ENCODE results near the gene BEST4. TPM values are rescaled to one million over a fixed set of nuclear protein-coding genes. Genes with fewer than 3 reads are reported as not detected.

BEST4 gene
- total and polyA plus RNA-seq, 2 donors (not counting 1 experiment from before 2014, with no cell fraction given), result 0.30 to 1.3 TPM

- WGBS (ENCODE audit: insufficient coverage), result 88% methylated on average over 5 of the region's 9 CpGs
- Histone ChIP-seq H3K27me3 (replicated peaks in 1 of 4; ENCODE audit: control extremely low read depth in 1 of 4, control insufficient read depth in 3 of 4, insufficient read depth in 4 of 4, low read length in 3 of 4) (no peaks in the 10 kb centered on the region), H2AFZ (ENCODE audit: insufficient read depth, low read depth, low read length, poor library complexity, severe bottlenecking) (no peak overlapping the region), H3K4me1 (ENCODE audit: control insufficient read depth in 2 of 2, insufficient read depth in 2 of 2, low read length in 2 of 2) (no peaks in the 10 kb centered on the region), H3K4me2 (replicated peaks; ENCODE audit: low read depth, low read length, poor library complexity, severe bottlenecking) (no peak overlapping the region), H3K79me2 (ENCODE audit: control insufficient read depth, insufficient read depth, low read length) (no peaks in the 10 kb centered on the region), H4K20me1 (ENCODE audit: control insufficient read depth, insufficient read depth, low read length, poor library complexity, severe bottlenecking) (no peaks in the 10 kb centered on the region), H3K36me3 (replicated peaks in 1 of 2; ENCODE audit: control extremely low read depth in 1 of 2, control insufficient read depth in 1 of 2, extremely low read depth in 1 of 2, insufficient read depth in 2 of 2, low read length in 1 of 2) (no peaks in the 10 kb centered on the region), H3K27ac (ENCODE audit: low read length in 2 of 2) (no peak overlapping the region), H3K9me3 (ENCODE audit: control extremely low read depth in 1 of 3, control insufficient read depth in 2 of 3, insufficient read depth in 1 of 3, low read length in 2 of 3) (no peaks in the 10 kb centered on the region), H3K9ac (ENCODE audit: low read length) (no peak overlapping the region), H3K4me3 (ENCODE audit: control extremely low read depth in 1 of 5, extremely low read depth in 1 of 5, insufficient read depth in 1 of 5, low read depth in 2 of 5, low read length in 4 of 5) (no peak overlapping the region)
- DNase-seq (no peak), ATAC-seq (ENCODE audit: low read depth) (no peak)
- no peaks in the 10 kb centered on the region for H3K4me1 Mint-ChIP-seq
- ChIA-PET POLR2A (interaction anchor here (0.8 kb wide), 1 partner anchor 15 kb away, joined by 3 read pairs; no protein-coding TSS in a partner anchor), CTCF (interaction anchor here (0.7 to 3.4 kb wide), 12 partner anchors 8 to 509 kb away, joined by 3 to 24 read pairs (median 5); partner anchors contain the start of genes EIF2B3, HECTD3, RNU5D-1 and UROD)
- no peak overlapping the region for H3K27ac Mint-ChIP-seq
- no peaks in the 10 kb centered on the region for H3K9me3 Mint-ChIP-seq (ENCODE audit: insufficient read depth)
- no peak overlapping the region for H3K4me3 Mint-ChIP-seq
- H3K27me3 Mint-ChIP-seq, result no peaks in the 10 kb centered on the region
- intact Hi-C loops (cut with micrococcal nuclease), result no loop called here
- TF ChIP-seq EZH2 (IDR thresholded peaks at IDR 0.05; ENCODE audit: borderline replicate concordance, insufficient read depth, low read depth, low read length, poor library complexity, severe bottlenecking) (no peak), CTCF (IDR thresholded peaks at IDR 0.05) (no peak)
Observed at GRCh38 chr1:44792736-44793502, 4.9 kb upstream of the BEST4 start.
